ENCODE measurements around the gene MAST4. TPM values are rescaled to one million over a fixed set of nuclear protein-coding genes. Genes with fewer than 3 reads are reported as not detected.

Gene MAST4
- total RNA-seq, 1 donor from 2014 or later = 42.0 TPM

DNA sequence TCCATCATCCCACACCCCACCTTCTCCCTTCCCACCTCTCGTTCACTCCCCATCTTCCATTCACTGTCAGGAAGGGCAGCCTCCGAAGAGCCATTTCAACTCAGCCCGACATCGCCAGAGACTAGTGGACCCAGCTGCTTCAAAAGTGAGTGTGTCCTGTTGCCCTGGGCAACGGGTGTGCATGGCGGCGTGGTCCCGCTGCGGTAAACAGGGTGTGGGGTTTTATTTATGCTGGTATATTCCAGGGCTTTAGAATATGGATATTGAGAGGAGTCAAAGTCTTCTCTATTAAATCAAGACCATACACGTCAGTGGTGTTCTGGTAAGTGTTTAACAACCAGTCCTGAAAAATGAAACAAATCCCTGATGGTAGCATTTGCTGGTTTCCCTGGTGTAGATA lies 274.5 kb downstream of the MAST4 start:
- no peak for ATAC-seq (ENCODE audit: poor library complexity)
- intact Hi-C loops (cut with DNase I) = no loop called here
- DNase-seq = no peak

- DNase-seq (no peak), ATAC-seq (ENCODE audit: poor library complexity) (no peak)
- intact Hi-C loops (cut with DNase I) = no loop called here
Measured at GRCh38 chr5:66871651-66872050, 275.5 kb downstream of the MAST4 start.

GRCh38 chr5:66872736-66873331 lies 276.6 kb downstream of the MAST4 start:
- DNase-seq (no peak), ATAC-seq (ENCODE audit: poor library complexity) (no peak)
- intact Hi-C loops (cut with DNase I) = no loop called here

- DNase-seq (no peak), ATAC-seq (ENCODE audit: poor library complexity) (no peak)
- intact Hi-C loops (cut with DNase I) = no loop called here
Measured at GRCh38 chr5:66874004-66874403, 277.8 kb downstream of the MAST4 start.

- DNase-seq = no peak
- intact Hi-C loops (cut with DNase I) = no loop called here
- no peak for ATAC-seq (ENCODE audit: poor library complexity)
Measured at GRCh38 chr5:66875315-66875714, 279.1 kb downstream of the MAST4 start.

DNA sequence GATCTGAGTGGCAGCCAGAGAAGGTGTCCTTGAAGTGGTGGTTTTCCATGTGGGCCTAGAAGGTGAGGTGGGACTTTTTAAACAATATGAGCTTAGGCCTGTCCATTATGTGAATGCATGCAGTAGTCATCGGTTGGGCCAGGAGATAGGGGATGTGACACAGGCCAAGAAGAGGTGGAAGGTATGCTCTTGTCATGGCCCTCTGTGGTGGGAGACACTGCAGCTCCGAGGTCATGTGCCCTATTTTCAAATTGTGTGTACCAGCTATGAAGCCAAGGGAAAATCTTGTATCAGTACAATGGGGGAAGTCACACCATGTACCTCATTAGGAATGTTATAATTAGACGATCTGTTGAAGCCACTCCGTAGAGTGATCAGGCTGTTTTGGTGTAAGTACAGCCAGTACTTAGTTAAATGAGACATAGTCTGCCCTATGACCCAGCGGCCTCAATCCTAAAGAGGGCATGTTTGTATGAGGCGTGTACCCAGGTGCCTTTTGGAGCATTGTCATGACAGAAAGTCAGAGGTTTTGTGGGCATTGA lies 280.1 kb downstream of the MAST4 start:
- peak; percentile 71 for ATAC-seq (ENCODE audit: poor library complexity)
- intact Hi-C loops (cut with DNase I) = no loop called here

DNA sequence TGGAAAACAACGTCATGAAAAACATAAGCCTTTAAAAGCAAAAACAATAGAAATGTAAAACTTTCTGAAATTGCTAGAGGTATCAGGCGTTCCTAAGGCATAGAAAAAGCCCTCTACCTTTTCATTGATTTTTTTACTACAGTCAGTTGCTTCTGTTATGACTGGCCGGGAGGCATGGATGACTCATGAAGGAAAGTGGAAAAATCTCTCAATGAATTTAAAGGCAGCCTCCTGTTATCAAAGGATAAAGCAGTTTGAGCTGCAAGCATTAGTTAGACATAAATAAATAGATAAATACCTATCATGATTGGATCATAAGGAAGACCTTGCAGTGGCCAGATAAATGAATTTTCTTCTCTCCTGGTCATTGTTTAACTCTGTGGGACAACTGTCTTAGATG lies 281.6 kb downstream of the MAST4 start:
- no peak for ATAC-seq (ENCODE audit: poor library complexity)
- intact Hi-C loops (cut with DNase I) = no loop called here
- no peak for DNase-seq

More for the DNA sequence above, 280.1 kb downstream of the MAST4 start:
- no peak for DNase-seq

- intact Hi-C loops (cut with DNase I) = no loop called here
- ATAC-seq (ENCODE audit: poor library complexity) = no peak
- DNase-seq = no peak
Measured at GRCh38 chr5:66880401-66880800, 284.2 kb downstream of the MAST4 start.

- ATAC-seq (ENCODE audit: poor library complexity) = peak; percentile 59
- DNase-seq = no peak
- intact Hi-C loops (cut with DNase I) = no loop called here
Measured at GRCh38 chr5:66881480-66882161, 285.4 kb downstream of the MAST4 start.

- DNase-seq (no peak), ATAC-seq (ENCODE audit: poor library complexity) (peak; percentile 65)
- intact Hi-C loops (cut with DNase I) = no loop called here
Measured at GRCh38 chr5:66882606-66883227, 286.5 kb downstream of the MAST4 start.

DNA sequence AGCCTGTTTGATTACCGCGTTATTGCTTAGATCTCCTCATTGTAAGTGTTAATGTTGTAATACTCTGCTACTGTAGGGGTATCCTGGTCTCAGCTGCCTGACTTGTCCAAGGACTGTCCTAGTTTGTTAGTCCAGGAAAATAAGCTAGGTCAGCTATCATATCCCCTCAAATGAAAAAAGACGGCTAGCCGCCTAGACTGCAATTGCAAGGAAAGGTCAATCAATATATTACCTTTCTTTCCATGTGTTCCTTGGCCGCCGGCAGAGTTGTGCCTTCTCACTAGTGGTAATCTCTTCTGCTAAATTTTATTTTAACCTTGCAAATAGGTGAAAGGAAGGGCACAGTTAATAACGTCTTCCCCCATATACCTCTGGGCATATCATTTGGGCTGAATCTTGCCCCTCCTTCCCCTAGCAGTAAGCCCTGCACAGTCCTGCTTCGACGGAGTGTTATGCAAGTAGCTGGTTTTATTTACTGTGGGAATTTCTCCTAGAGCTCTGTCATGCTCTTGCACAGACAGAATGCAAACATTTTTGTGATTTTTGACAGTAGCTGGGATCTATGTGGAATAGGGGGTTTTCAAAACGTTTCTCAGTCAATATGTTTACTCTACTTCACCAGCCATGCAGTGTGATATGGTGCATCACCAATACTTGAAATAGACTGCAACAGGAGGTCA lies 288.5 kb downstream of the MAST4 start:
- intact Hi-C loops (cut with DNase I) = no loop called here
- no peak for ATAC-seq (ENCODE audit: poor library complexity)
- no peak for DNase-seq

DNA sequence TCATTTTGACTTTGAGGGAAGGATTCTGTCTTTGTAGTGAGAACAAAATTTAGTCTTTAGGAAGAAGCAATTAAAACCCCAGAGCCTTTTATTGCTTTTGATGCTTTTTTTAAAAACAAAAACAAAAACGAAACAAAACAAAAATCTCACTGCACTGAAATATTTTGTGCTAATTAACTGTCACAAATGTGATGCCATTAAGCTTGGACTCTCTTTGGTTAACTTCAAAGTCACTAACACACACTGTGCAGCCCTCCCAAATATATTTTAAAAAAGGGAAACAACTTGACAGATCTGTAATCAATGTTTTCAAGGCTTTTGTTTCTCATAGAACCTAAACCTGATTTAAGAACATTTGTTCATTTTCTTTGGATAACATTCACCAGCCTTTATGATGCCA lies 290.7 kb downstream of the MAST4 start:
- intact Hi-C loops (cut with DNase I) = no loop called here
- ATAC-seq (ENCODE audit: poor library complexity) = no peak
- DNase-seq = no peak

- DNase-seq = no peak
- intact Hi-C loops (cut with DNase I) = no loop called here
- no peak for ATAC-seq (ENCODE audit: poor library complexity)
Measured at GRCh38 chr5:66888613-66889012, 292.4 kb downstream of the MAST4 start.

DNA sequence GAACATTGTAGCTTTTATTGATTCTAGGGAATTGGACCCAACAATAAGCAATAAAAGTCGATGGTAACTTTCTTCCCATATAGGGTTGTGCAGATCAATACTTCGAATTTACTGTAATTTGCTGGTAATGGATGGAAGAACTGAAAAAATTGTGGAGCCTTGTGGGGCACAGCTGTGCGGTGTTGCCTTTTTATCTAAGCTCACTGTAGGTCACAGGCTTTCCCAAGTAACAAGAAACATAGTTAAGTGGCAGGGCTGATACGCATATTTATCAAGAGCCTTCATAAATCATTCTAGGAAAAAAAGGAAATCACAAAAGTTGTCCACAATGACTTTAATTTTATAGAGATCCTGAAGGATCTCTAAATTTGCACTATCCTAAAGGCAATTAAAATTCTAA lies 292.9 kb downstream of the MAST4 start:
- DNase-seq = no peak
- intact Hi-C loops (cut with DNase I) = no loop called here
- ATAC-seq (ENCODE audit: poor library complexity) = peak; percentile 43

DNA sequence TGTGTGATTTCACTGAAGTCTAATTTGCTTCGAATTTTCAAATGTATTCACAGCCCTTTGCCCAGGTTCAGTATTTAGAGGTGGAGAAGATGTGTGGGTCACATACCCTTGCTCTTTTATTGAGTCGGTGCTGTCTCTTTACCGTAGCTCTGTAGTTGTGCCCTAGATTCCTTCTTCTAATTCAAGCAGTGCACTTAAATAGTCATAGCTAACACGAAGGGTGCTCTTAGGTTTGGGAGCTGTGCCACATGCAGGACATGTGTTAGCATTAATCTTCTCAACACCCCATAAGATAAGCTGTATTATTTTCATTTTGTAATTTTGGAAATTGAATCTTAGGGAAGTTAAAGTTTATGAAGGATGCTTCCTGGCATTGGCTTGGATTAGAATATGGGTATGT lies 293.3 kb downstream of the MAST4 start:
- intact Hi-C loops (cut with DNase I) = no loop called here
- ATAC-seq (ENCODE audit: poor library complexity) = peak; percentile 70
- no peak for DNase-seq

GRCh38 chr5:66891184-66891925 lies 295.2 kb downstream of the MAST4 start:
- no peak for DNase-seq
- ATAC-seq (ENCODE audit: poor library complexity) = peak; percentile 81
- intact Hi-C loops (cut with DNase I) = no loop called here

- DNase-seq = no peak
- intact Hi-C loops (cut with DNase I) = no loop called here
- ATAC-seq (ENCODE audit: poor library complexity) = no peak
Measured at GRCh38 chr5:66892716-66893115, 296.5 kb downstream of the MAST4 start.

DNA sequence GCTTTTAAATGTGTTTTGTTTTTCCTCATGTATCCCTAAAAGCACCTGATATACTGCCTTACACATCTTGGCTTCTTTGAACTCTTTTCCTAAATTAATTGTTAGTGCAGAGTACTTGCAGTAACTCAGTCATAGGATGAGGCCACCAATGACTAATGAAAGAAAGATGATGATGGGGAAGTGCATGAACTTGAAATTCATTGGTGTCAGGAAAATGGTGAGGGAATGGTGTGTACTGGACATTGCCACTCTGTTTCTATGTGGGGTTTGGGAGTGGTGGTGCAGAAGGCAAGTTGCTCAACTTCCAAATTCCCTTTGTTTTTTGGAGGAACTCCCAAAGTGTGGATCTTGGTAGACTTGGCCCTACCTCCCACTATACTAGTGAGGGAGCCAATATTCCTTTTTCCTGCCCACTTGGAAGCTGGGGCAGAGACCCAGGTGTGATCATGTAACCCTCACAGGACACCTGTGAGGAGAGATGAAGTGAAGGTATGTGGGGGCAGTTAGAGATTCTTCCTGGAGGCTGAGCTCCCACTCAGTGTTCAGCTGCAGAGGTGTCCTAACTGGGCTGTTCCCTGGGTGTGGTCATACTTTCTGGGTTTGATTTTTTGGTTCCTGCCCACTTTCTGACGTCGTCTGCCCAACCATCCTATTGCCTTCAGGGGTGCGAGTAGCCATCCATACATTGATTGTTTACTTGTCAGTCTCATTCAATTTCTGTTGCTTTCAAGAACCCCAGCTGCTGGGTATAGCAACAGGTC lies 298.5 kb downstream of the MAST4 start:
- intact Hi-C loops (cut with DNase I) = no loop called here
- ATAC-seq (ENCODE audit: poor library complexity) (no peak), DNase-seq (no peak)

Measured in Right ventricle myocardium superior (tissue), 1 donor.